Stimulated activated CD8-positive, alpha-beta memory T cell treated with anti-CD3 and anti-CD28 coated beads, Interleukin-4, amount 100 ng/mL, for 24 hours (primary cell): Measurements from ENCODE around the gene MYCN.
"Not testable (repeated sequence)": the region's sequence is repeated elsewhere in the genome, so short reads cannot be mapped to it uniquely, and the experiment has no call there.

Experiments used
- DNase-seq: peaks from one replicate; pipeline ENCODE4 v3.0.0-alpha.2; 2020; ENCODE audit warnings: low read depth

MYCN gene

DNA sequence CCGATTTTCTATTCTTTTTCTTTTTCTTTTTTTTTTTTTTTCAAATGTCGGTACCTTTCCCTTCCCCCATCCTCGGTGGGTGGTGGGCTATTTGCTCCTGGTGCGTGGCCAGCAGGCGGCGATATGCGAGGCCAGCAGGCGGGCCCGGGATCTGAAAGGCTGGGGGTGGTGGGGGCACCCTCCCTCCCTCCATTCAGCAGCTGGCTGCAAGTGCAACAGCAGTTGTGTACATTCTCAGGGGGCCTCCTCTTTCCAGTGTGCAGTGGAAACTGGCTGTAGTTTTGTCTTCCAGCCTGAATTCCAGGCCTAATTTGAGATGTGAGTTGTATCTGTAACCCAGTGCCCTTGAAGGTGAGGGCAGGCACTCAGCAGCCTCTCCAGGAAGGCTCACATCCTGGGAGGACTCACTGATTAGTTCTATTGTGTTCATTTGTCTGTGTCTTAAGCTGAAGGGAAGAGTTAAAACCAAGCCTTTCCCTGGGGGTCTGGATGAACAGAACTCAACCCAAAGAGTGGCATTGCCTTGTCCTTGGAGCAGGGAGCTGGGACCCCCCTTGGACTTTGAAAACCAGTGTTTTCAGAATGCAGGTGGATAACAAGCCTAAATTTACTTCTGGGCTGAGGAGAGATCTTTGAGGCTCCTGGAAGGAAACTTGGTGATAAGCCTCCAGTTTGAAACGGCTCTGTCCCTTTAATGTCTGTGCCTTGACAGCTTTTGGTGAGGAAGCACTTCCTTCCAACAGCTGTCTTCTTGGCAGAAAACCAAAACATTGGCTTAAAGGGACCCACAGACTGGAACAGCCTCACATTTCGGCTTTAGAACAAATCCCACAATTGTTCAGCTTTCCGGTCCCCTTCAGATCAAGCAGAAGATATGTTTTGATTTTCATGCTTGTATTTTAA is 3.3 kb downstream of the MYCN start:
- DNase-seq = no peak

DNA sequence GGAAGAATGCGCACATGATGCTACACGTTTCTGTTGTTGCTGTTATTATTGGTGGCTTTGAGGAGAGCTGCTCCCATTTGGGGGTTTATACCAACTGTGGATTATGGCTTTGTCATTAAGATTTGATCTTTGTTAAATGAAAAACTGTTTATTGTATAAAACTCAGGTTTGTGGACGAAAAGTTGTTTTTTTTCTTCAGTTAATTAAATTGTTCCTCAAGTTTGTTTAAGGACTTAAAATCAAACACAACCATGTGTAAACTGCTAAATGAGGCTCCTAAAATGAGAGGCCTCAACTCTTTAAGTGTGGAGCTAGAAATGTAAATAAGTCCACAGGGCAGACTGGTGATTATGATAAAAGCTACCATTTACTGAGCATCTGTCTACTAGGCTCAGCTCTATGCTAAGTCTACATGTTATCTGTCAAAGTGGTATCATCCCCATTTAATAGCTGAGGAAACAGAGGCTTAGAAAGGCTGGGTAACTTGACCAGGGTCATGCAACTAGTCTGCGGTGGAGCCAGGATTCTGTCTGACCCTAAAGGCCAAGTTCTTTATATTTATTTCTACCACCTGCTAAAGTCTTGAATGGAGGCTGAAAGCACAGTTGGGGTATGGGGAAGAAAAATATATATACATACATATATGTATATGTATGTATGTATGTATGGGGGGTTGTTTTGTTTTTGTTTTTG is 4.1 kb downstream of the MYCN start:
- no peak for DNase-seq

DNA sequence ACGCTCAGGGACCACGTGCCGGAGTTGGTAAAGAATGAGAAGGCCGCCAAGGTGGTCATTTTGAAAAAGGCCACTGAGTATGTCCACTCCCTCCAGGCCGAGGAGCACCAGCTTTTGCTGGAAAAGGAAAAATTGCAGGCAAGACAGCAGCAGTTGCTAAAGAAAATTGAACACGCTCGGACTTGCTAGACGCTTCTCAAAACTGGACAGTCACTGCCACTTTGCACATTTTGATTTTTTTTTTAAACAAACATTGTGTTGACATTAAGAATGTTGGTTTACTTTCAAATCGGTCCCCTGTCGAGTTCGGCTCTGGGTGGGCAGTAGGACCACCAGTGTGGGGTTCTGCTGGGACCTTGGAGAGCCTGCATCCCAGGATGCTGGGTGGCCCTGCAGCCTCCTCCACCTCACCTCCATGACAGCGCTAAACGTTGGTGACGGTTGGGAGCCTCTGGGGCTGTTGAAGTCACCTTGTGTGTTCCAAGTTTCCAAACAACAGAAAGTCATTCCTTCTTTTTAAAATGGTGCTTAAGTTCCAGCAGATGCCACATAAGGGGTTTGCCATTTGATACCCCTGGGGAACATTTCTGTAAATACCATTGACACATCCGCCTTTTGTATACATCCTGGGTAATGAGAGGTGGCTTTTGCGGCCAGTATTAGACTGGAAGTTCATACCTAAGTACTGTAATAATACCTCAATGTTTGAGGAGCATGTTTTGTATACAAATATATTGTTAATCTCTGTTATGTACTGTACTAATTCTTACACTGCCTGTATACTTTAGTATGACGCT is 5.8 kb downstream of the MYCN start:
- no peak for DNase-seq

DNA sequence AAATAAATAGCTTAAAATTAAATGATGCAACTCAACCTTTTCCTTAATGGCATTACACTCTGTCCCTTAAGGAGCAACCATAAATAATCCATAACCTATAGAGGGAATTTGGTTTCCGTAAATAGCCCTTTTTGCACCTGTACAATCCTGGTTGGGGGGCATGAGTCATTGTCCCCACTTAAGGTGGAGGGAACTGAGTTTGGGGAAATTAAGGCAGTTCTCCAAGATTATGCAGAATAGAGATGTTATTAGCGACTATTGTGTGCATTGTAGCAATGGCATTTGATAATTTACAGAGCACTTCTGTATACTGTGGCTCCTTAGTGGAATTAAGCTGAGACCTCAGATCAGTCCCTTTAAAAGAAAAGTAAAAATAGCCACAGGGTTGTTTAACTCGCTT is 6.6 kb downstream of the MYCN start:
- no peak for DNase-seq

DNA sequence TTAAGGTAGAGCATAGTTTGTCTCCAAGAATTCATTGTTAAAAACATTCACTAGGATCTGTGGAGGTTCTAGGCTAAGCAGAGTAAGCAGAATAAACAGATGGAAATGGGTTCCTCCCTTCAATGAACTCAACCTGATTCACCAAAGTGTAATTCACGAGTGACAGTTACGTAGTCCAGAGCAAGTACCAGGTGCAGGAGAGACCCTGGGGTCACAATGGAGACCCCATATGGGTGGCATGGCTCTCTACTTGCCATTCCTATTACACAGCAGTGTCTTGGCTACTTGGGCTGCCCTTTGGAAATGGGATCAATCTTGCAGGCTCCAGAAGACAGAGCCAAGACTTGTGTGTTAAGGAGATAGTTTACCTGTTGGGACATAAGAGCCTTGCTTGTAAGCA is 7.1 kb downstream of the MYCN start:
- no peak for DNase-seq

DNA sequence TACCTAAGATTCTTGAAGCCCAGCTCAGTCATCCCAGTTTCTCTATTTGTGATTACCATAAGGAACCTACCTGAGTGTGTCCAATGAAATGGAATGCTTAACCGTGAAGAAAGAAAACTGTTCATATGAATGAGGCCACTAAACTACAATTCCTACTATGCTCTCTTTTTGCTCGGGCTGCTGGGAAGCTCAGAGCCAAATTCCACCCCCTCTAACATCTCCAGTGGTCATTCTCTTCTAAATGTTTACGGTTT is 8.3 kb downstream of the MYCN start:
- DNase-seq = no peak

DNA sequence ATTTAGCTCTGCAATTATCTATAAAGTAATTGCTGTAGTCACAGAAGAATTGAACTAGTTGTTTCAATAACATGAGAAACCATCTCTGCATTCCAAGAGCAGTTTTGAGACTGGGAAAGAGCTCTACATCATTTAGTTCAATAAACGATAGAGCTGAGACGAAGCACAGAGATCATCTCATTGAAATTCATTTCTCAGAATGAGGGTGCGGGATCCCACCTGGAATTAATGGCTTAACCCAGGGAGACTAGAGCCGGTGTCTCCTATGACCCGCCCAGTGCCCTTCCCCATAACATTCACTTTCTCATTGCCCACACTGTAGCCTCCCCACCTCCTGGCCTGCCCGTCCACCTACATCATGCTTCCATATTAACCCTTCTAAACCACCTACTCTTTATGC is 8.8 kb downstream of the MYCN start:
- DNase-seq = no peak

DNA sequence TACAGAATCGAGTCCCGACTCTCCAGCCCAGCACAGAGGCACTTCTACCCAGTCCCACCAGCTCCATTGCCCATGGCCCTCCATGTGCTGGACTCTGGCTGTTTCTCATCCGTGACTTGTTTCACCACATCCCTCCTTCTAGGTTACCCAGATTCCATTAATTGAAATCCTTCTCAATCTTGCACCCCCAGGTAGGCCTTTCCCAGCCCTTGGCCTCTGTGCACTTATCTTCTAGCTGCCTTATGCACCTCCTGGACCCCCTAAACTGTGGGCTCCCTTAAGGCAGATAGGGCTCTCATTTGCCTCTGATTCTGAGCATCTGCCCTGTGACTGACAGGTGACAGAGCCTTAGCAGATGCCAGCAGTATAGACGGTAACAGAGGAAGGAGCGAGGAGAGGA is 9.2 kb downstream of the MYCN start:
- DNase-seq = no peak

DNA sequence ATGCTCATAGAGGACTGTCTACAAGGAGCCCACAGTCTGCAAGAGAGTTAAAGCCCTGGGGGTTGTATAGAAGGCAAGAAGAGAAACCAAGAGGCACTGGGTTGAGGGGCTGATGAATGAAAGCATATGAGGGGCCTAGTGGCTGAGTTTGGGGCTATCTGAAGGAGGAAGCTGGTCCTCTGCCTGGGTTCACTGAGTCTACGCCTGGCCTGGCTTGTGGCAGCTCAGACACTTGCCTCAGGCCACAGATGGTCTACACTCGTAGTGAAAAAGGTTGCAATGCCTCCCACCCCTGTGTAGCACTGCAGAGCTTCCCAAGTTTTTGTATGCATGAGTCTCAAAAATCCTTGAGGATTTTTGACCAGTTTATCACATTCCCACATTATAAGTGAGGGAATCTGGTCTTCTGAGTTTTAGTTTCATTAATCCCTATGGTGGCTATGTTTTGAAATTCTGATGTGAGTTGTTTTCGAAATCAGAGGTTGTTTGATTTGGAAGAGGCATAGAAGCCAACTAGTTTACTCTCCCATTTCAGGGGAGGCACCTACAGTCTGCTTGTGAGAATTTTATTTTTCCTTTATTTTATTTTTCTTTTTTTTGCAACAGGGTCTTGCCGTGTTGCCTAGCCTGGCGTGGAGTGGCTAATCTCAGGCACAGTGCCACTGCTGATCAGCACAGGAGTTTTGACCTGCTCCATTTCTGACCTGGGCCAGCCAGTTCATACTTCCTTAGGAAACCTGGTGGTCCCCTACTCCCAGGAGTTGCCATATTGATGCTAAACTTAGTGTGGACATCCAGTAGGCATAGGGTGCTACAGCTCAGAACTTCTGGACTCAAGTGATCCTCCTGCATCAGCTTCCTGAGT is 10.0 kb downstream of the MYCN start:
- DNase-seq = no peak

DNA sequence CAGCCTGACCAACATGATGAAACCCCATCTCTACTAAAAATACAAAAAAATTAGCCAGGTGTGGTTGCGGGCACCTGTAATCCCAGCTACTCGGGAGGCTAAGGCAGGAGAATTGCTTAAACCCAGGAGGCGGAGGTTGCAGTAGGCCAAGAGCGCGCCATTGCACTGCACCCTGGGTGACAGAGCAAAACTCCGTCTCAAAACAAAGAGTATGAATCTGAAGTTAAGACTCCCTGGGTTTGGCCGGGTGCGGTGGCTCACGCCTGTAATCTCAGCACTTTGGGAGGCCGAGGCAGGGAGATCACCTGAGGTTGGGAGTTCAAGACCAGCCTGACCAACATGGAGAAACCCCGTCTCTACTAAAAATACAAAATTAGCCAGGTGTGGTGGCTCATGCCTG is 11.6 kb downstream of the MYCN start:
- DNase-seq = not testable (repeated sequence)

DNA sequence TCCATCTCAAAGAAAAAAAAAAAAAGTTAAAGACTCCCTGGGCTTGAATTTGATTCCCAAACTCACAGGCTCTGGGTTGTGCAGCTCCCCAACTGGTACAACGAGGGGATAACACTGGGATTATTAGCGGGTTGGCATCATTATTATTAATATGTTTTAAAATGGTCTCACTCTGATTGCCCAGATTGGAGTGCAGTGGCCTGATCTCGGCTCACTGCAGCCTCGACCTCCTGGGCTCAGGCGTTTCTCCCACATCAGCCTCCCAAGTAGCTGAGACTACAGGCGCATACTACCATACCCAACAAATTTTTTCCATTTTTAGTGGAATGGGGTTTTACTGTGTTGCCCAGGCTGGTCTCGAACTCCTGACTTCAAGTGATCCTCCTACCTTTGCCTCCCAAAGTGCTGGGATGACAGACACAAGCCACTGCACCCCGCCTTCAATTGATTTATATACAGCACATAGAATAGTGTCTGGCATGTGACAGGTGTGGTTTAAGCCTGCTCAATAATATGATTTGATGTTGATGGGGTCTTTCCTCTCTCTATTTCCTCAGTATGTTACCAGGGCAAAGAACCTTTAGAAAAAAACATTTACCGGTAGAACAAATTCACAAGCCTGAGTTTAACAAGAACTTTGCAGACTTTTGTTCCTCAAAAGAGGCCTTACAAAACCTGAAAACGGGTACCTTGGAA is 12.2 kb downstream of the MYCN start:
- DNase-seq = no peak

DNA sequence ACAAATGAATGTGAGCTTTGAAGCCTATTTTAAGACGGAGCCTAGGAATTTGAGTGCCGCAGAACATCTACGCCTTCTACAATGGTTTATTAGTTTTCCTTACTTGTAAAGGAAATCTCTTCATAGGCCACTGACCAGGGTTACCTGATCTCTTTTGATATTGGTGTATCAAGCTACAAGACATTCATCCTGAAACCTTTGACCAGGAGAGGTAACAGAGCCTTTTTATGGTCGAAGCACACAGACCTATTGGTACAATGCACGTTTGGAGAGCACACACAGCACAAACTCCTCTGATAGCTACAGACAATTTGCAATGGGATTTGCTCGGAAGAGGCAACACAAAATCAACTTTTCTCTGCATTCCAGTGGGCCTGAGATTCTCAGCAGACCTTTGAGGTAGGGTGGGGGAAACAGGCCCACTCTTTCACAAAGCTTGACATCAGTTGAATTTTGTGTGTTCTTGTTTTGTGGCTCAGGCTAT is 12.8 kb downstream of the MYCN start:
- no peak for DNase-seq

DNA sequence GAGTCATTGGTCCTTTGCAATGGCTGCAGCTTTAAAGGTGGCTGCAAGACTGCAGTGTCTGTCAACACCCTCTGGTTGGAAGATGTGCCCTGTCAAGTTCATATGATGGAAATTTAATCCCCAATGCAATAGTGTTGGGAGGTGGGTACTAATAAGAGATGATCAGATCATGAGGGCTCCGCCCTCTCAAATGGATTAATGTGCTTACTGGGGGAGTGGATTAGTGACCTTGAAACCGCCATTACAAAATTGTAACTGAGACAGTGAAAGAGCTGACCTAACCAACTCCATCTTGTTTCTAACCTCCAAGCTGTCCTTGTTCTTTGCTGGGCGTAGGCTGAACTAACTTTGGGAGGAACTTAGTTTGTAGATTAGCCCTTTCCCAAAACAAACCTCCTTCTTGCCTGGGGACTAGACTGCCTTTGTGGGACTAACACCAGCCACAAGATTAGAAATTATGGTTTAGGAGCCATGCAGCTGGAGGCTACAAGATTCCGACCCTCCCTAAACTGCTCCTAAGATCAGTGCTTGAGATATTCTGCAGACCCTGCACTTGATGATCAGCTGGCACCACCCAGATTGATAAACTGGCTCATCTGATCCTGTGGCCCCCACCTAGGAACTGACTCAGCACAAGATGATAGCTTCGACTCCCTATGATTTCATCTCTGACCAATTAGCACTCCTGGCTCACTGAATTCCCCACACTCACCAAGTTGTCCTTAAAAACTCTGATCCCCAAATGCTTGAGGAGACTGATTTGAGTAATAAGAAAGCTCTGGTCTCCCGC is 13.7 kb downstream of the MYCN start:
- DNase-seq = no peak

DNA sequence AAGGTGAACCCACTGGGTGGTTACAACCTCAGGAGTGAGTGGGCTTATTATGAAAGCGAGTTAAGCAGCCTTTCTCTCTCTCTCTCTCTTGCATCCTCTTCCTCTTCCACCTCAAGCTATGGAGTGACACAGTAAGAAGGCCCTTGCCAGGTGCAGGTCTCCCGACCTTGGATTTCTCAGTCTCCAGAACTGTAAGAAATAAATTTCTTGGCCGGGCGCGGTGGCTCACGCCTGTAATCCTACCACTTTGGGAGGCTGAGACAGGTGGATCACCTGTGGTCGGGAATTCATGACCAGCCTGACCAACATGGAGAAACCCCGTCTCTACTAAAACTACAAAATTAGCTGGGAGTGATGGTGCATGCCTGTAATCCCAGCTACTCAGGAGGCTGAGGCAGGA is 14.4 kb downstream of the MYCN start:
- DNase-seq = no peak

DNA sequence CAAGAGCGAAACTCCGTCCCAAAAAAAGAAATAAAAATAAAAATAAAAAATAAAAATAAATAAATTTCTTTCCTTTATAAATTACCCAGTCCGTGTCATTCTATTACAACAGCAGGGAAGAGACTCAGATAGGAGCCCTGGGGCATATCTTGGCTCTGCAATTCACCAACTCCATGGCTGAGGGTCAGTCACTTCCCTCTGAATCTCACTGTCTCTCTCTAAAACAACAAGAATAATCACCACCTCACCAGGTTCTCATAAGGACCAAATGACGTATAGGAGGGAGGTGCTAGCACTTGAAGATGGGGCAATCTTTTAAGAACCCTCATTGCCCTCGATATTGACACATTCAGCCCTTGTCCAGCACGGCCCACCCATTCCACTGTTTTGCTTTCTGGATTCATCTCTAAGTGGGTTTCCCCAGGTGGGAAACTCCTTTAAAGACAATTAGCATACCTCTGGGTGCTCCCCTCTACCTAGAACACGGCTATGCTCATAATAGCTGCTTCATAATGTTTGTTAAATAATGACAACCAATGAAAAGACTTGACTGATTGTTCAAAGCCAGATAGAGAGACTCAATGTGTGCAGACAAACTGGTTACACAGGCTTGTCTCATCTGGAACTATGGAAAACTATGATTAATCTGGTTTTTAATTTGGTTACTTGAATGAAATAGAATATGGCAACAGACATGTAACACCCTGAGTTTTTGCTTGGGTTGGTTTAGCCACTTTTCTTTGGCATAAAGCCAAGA is 15.1 kb downstream of the MYCN start:
- no peak for DNase-seq

DNA sequence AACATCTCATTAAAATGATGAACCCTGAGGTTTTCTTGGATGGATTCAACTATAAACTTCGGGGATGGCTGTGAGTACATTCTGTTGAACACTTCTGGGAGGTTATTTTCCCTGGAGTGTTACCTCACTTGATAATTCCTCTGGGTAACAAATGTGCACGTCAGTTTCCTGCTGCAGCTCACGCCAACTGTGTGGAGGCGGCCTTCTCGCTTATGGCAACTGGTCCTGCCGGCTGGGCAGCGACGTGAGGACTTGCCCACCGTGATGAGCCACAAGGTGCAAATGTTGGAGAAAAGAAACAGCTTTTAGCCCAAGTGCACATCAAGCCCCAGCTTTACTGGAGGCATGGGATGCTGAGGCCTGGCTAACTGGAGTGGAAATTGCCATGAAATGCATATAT is 15.9 kb downstream of the MYCN start:
- DNase-seq = no peak

DNA sequence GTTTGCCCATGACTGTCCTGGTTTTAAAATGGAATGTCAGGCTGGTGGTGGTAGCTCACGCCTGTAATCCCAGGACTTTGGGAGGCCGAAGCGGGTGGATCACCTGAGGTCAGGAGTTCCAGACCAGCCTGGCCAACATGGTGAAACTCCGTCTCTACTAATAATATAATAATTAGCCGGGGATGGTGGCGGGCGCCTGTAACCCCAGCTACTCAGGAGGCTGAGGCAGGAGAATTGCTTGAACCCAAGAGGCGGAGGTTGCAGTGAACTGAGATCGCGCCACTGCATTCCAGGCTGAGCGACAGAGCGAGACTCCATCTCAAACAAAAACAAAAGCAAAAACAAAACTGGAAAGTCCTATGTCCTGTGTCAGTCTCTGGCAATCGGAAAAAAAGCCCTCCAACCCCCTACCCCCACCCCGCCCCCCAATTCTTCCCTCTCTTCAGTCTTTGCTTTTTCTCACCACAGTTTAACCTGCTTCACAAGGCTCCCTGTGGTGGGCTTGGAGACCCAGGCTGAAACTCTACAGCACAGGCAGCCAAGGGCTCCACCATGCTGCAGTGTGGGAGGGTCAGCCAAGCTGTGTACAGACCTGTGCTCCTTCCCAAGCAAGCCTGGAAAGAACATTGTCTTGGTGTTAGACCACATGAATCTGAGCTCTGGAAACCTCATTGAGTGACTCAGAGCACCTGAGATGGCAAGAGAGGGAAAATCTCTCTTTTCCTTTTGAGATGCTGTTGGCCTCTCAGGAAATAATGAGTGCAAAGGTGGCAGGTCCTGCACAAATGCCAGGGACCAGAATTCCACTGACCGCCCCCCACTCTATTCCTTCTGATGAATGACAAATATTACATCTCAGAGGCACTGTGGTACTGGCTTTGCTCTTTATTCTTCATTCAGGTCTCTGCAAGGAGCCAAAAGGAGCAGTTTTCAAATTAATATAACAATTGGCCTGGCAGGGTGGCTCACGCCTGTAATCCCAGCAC is 16.7 kb downstream of the MYCN start:
- no peak for DNase-seq

DNA sequence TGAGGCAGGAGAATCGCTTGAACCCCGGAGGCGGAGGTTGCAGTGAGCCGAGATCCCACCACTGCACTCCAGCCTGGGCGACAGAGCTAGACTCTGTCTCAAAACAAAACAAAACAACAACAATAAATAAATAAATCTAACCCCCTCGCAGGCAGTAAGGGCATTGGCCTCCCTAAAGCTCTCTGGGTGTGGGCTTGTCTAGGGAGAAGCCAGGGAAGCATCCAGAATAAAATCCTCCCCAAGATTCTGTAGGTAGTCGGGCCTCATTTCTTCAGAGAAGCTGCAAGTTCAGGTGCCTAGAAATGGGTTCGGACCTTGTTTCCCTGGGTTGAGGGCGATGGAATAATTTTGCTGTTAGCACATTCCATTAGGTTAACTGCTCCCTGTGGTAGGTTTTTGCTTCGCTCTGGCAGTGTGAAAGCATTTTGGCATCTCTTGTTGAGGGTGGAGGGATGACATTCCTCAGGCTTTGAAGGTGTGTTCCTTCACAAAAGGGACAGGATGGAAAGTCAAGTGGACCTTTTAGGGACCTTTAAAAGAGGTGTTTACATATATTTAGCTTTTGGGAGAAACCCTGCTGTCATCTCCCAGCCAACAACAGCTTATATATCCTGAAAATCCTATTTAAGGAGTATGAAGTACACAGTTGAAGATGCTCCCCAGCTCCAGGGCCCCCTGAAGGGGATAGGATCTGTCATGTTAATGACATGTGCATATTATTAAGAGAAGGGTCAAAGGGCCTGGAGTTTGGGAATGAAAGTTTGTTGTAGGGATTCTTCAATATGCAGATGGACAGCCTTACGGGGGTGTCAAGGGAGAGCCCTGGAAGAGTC is 17.7 kb downstream of the MYCN start:
- no peak for DNase-seq
